CD4-positive, alpha-beta T cell (primary cell): Measurements from ENCODE around the gene SLC30A1. TPM values are rescaled to one million over a fixed set of nuclear protein-coding genes. Genes with fewer than 3 reads are reported as not detected.

Source experiments
- ATAC-seq: fragments of 200-7000 bp; cut with Tn5 transposase; one replicate; pipeline ENCODE4 v1.10.0; 2022; ENCODE audit warnings: mild to moderate bottlenecking; ENCODE audit not compliant: poor library complexity
- CTCF ChIA-PET: fragments of 350-600 bp; sonication (Branson Sonifier 250); formaldehyde crosslinking; loops from one replicate; lab custom pipeline; 2021; ENCODE audit warnings: antibody characterized with exemption, inconsistent platforms; lab: Charles Lee
- POLR2A ChIA-PET: fragments of 350-600 bp; sonication (Branson Sonifier 250); formaldehyde crosslinking; loops from one replicate; lab custom pipeline; 2021; ENCODE audit warnings: antibody characterized with exemption, inconsistent platforms; lab: Charles Lee
- DNase-seq, 14 experiments: peaks; one replicate each; pipeline ENCODE4 v3.0.0-alpha.2; 2013 to 2020; ENCODE audit warnings: mixed read lengths in 2 of 14
- H3K27ac ChIP-seq, 2 donors: one replicate each; pipeline versions ENCODE4 v1.5.1 to v1.7.0; 2013; ENCODE audit warnings: low read length in 2 of 2, low read depth in 1 of 2, mild to moderate bottlenecking in 1 of 2
- H3K27me3 ChIP-seq, 2 experiments: 1 replicate in 1 of 2; 2 replicates in 1 of 2; pipeline versions ENCODE4 v1.6.1 to v1.7.0; 2013; ENCODE audit warnings: low read length in 2 of 2, control low read depth in 1 of 2, mild to moderate bottlenecking in 1 of 2, moderate library complexity in 1 of 2; ENCODE audit not compliant: insufficient read depth in 2 of 2, control insufficient read depth in 1 of 2
- H3K36me3 ChIP-seq: one replicate; pipeline ENCODE4 v1.6.1; 2013; ENCODE audit warnings: low read length, control low read depth; ENCODE audit not compliant: insufficient read depth
- H3K4me1 ChIP-seq: one replicate; pipeline ENCODE4 v1.6.1; 2013; ENCODE audit warnings: low read length, control low read depth; ENCODE audit not compliant: insufficient read depth
- H3K4me3 ChIP-seq: one replicate; pipeline ENCODE4 v1.5.1; 2013; ENCODE audit warnings: mild to moderate bottlenecking, low read length, moderate library complexity
- H3K9me3 ChIP-seq, 2 experiments: 1 replicate in 1 of 2; 2 replicates in 1 of 2; pipeline versions ENCODE4 v1.6.1 to v1.7.0; 2013; ENCODE audit warnings: low read length in 2 of 2, mild to moderate bottlenecking in 2 of 2, control low read depth in 1 of 2, moderate library complexity in 1 of 2; ENCODE audit not compliant: control insufficient read depth in 1 of 2, insufficient read depth in 1 of 2
- H3K27ac Mint-ChIP-seq: one replicate; pipeline ENCODE4 v1.8.0; 2020; ENCODE audit warnings: mixed read lengths
- H3K27me3 Mint-ChIP-seq: one replicate; pipeline ENCODE4 v1.8.0; 2021; ENCODE audit warnings: mixed read lengths
- H3K36me3 Mint-ChIP-seq: one replicate; pipeline ENCODE4 v1.8.0; 2021; ENCODE audit warnings: low read depth, mixed read lengths
- H3K4me1 Mint-ChIP-seq: one replicate; pipeline ENCODE4 v1.8.0; 2021; ENCODE audit warnings: low read depth, mixed read lengths
- H3K4me3 Mint-ChIP-seq: one replicate; pipeline ENCODE4 v1.8.0; 2020; ENCODE audit warnings: mild to moderate bottlenecking, mixed read lengths
- H3K9me3 Mint-ChIP-seq: one replicate; pipeline ENCODE4 v1.8.0; 2020; ENCODE audit warnings: mixed read lengths
- intact Hi-C, 2 experiments: fragments of 100-400 bp; cut with DNase I in 1 of 2; cut with micrococcal nuclease in 1 of 2; formaldehyde crosslinking; loops; one replicate each; pipeline versions ENCODE4 v1.15.1 to v1.9.0; 2023 to 2025; cut with DNase I, micrococcal nuclease
- total RNA-seq, 174 experiments: library from RNA in 2 of 174; stranded (reverse) in 2 of 174; gene quantifications; one replicate each; pipeline ENCODE4 v1.2.3 and lab custom pipeline; 2021 to 2026
- TF ChIP-seq, protein P1 (sequence below): fragments of 200-600 bp; IDR thresholded peaks from one replicate; pipeline ENCODE4 v1.8.0; 2022; ENCODE audit warnings: antibody characterized with exemption, mild to moderate bottlenecking

Gene SLC30A1
- total RNA-seq, 2 experiments from 2014 or later = 6.0 TPM

DNA sequence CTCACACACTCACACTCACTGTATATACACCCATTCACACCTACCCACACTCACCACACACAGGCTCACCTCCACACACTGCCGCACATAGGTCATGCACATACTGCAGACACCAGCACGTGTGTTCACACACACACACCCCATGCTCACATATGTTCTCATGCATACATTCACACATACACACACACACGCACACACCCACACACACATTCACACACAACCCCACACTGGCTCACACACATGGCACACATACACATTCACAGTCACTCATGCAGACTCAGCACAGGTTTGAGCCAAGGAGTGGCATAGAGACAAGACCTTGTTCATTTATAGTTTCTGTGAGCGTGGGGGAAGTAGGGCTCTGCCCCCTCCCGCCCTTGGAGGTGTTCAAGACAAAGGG, 41.1 kb upstream of the SLC30A1 start:
- ATAC-seq = no peak
- Mint-ChIP-seq H3K9me3 (no peaks in the 10 kb centered on the region), H3K4me3 (no peak overlapping the region), H3K27me3 (no peaks in the 10 kb centered on the region), H3K27ac (no peak overlapping the region), H3K36me3 (no peaks in the 10 kb centered on the region), H3K4me1 (peaks cover 6% of the 10 kb centered on the region)
- ChIA-PET POLR2A (no interaction called here), CTCF (no interaction called here)
- H3K9me3 ChIP-seq = no peaks in the 10 kb centered on the region
- H3K27ac ChIP-seq = no peak overlapping the region
- no peak for DNase-seq
- intact Hi-C loops = loop anchor here in 1 of 2 experiments (10.0 kb wide), 1 partner anchor 105 kb away; no protein-coding TSS in a partner anchor
- peaks cover 4% of the 10 kb centered on the region for H3K4me1 ChIP-seq
- H3K36me3 ChIP-seq = no peaks in the 10 kb centered on the region
- TF ChIP-seq, protein P1, sequence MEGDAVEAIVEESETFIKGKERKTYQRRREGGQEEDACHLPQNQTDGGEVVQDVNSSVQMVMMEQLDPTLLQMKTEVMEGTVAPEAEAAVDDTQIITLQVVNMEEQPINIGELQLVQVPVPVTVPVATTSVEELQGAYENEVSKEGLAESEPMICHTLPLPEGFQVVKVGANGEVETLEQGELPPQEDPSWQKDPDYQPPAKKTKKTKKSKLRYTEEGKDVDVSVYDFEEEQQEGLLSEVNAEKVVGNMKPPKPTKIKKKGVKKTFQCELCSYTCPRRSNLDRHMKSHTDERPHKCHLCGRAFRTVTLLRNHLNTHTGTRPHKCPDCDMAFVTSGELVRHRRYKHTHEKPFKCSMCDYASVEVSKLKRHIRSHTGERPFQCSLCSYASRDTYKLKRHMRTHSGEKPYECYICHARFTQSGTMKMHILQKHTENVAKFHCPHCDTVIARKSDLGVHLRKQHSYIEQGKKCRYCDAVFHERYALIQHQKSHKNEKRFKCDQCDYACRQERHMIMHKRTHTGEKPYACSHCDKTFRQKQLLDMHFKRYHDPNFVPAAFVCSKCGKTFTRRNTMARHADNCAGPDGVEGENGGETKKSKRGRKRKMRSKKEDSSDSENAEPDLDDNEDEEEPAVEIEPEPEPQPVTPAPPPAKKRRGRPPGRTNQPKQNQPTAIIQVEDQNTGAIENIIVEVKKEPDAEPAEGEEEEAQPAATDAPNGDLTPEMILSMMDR = no peak
- no peak overlapping the region for H3K4me3 ChIP-seq
- no peaks in the 10 kb centered on the region for H3K27me3 ChIP-seq

DNA sequence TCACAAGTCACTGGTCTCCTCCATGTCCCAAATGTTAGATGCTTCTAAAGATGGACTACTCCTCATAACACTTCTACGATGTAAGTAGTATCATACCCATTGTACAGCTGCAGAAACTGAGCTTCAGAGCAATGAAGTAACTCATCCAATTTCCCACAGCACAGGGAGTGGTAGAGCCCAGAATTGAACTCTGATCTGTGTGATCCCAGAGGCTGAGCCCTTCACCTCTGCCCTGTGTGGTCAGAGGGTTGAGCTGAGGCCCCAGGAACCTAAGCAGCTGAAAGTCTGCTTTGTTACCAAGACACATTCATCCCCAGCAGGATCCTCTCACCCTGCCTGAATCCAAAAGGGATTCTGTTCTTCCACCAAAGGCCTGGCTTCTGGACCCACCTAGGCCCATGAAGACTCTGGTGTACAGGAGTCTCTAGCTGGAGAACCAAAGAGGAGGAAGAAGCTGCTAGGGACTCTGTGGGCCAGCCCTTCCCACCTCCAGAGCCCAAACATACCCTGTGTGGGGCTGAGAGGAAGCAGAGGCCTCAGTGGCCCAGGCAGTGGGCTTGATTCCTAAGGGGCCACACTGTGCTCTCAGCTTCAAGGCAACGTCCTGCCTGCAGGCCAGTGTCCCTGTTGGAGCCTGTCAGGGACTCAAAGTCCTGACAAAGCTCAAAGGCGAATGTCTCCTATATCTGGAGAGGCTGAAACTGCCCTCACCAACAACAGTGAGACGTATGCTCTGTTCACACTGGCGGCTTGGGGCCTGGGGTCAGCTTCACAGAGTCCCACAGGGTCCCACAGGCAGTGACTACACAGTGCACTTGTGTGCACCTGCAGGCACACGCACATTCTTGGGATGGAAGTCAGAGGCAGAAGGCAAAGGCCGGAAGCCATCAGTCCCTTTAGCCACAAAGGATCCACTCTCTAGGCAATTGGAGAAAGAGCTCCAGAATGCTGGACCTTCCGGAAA, 40.4 kb upstream of the SLC30A1 start:
- Histone ChIP-seq H3K4me3 (no peak overlapping the region), H3K27me3 (no peaks in the 10 kb centered on the region), H3K4me1 (peaks cover 4% of the 10 kb centered on the region), H3K9me3 (no peaks in the 10 kb centered on the region), H3K27ac (no peak overlapping the region), H3K36me3 (no peaks in the 10 kb centered on the region)
- H3K36me3 Mint-ChIP-seq = no peaks in the 10 kb centered on the region
- DNase-seq (no peak), ATAC-seq (no peak)
- TF ChIP-seq, protein P1 = no peak
- intact Hi-C loops = no loop called here
- no peaks in the 10 kb centered on the region for H3K27me3 Mint-ChIP-seq
- no peak overlapping the region for H3K4me3 Mint-ChIP-seq
- POLR2A ChIA-PET = no interaction called here
- CTCF ChIA-PET = no interaction called here
- H3K4me1 Mint-ChIP-seq = peaks cover 6% of the 10 kb centered on the region
- no peak overlapping the region for H3K27ac Mint-ChIP-seq
- no peaks in the 10 kb centered on the region for H3K9me3 Mint-ChIP-seq

DNA sequence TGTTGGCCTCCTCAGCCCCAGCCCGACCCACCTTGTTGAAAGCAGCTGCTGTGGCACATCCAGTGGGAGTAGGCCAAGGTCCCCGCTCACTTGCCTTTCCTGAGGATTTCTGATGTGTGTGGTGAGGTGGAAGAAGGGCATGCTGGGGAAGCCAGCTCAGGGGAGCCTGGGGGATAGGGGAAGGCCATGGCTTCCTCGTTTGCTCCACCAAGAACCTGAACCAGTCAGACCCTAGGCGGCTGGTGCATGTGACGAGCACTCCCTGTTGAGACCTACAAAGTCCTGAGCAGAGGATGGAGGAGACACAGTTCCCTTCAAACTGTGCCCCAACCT, 38.0 kb upstream of the SLC30A1 start:
- ChIA-PET CTCF (no interaction called here), POLR2A (no interaction called here)
- Histone ChIP-seq H3K36me3 (no peaks in the 10 kb centered on the region), H3K4me3 (no peak overlapping the region), H3K27me3 (no peaks in the 10 kb centered on the region), H3K27ac (no peak overlapping the region), H3K9me3 (no peaks in the 10 kb centered on the region), H3K4me1 (no peaks in the 10 kb centered on the region)
- Mint-ChIP-seq H3K27ac (no peak overlapping the region), H3K36me3 (no peaks in the 10 kb centered on the region), H3K4me1 (no peaks in the 10 kb centered on the region), H3K27me3 (no peaks in the 10 kb centered on the region), H3K4me3 (no peak overlapping the region), H3K9me3 (no peaks in the 10 kb centered on the region)
- no peak for DNase-seq
- intact Hi-C loops = no loop called here
- ATAC-seq = no peak
- TF ChIP-seq, protein P1 = no peak
